ENCODE data around the gene ASB6.

ASB6 gene

GRCh38 chr9:129641750-129642585 lies at the start of gene ASB6:
TSS of gene ASB6 (minus strand) at chr9:129642151. CDS start at chr9:129641999, 152 bp downstream.
- peak; percentile 79 to 86 for DNase-seq (ENCODE audit: low read depth in 2 of 2)

- DNase-seq (ENCODE audit: low read depth in 2 of 2), result no peak
These were observed 46.5 kb upstream of the ASB6 start for GRCh38 chr9:129688285-129689043.

- no peak for DNase-seq (ENCODE audit: low read depth in 2 of 2)
These were observed 45.4 kb upstream of the ASB6 start for GRCh38 chr9:129687391-129687790.

- no peak for DNase-seq (ENCODE audit: low read depth in 2 of 2)
These were observed 44.8 kb upstream of the ASB6 start for GRCh38 chr9:129686736-129687135.

- DNase-seq (ENCODE audit: low read depth in 2 of 2), result no peak
These were observed 43.9 kb upstream of the ASB6 start for GRCh38 chr9:129685933-129686259.

GRCh38 chr9:129685220-129685932 lies 43.4 kb upstream of the ASB6 start:
- DNase-seq (ENCODE audit: low read depth in 2 of 2), result no peak

GRCh38 chr9:129682381-129682780 lies 40.4 kb upstream of the ASB6 start:
- no peak for DNase-seq (ENCODE audit: low read depth in 2 of 2)

GRCh38 chr9:129681924-129682323 lies 40.0 kb upstream of the ASB6 start:
- no peak for DNase-seq (ENCODE audit: low read depth in 2 of 2)

- no peak for DNase-seq (ENCODE audit: low read depth in 2 of 2)
These were observed 37.6 kb upstream of the ASB6 start for GRCh38 chr9:129679537-129679936.

GRCh38 chr9:129678844-129679243 lies 36.9 kb upstream of the ASB6 start:
- DNase-seq (ENCODE audit: low read depth in 2 of 2), result no peak

- DNase-seq (ENCODE audit: low read depth in 2 of 2), result no peak
These were observed 35.5 kb upstream of the ASB6 start for GRCh38 chr9:129677456-129677855.

- DNase-seq (ENCODE audit: low read depth in 2 of 2), result no peak
These were observed 35.0 kb upstream of the ASB6 start for GRCh38 chr9:129676975-129677374.

GRCh38 chr9:129676287-129676686 lies 34.3 kb upstream of the ASB6 start:
- no peak for DNase-seq (ENCODE audit: low read depth in 2 of 2)

- DNase-seq (ENCODE audit: low read depth in 2 of 2), result no peak
These were observed 33.7 kb upstream of the ASB6 start for GRCh38 chr9:129675620-129676019.

- DNase-seq (ENCODE audit: low read depth in 2 of 2), result no peak
These were observed 32.3 kb upstream of the ASB6 start for GRCh38 chr9:129674229-129674628.

- DNase-seq (ENCODE audit: low read depth in 2 of 2), result no peak
These were observed 31.7 kb upstream of the ASB6 start for GRCh38 chr9:129673602-129674001.

- DNase-seq (ENCODE audit: low read depth in 2 of 2), result no peak
These were observed 30.8 kb upstream of the ASB6 start for GRCh38 chr9:129672702-129673101.

GRCh38 chr9:129671519-129671918 lies 29.6 kb upstream of the ASB6 start:
- no peak for DNase-seq (ENCODE audit: low read depth in 2 of 2)

GRCh38 chr9:129671065-129671464 lies 29.1 kb upstream of the ASB6 start:
- no peak for DNase-seq (ENCODE audit: low read depth in 2 of 2)

GRCh38 chr9:129669946-129670345 lies 28.0 kb upstream of the ASB6 start:
- no peak for DNase-seq (ENCODE audit: low read depth in 2 of 2)

GRCh38 chr9:129669141-129669718 lies 27.3 kb upstream of the ASB6 start:
- no peak for DNase-seq (ENCODE audit: low read depth in 2 of 2)

GRCh38 chr9:129667850-129668249 lies 25.9 kb upstream of the ASB6 start:
- no peak for DNase-seq (ENCODE audit: low read depth in 2 of 2)
